Heart left ventricle (tissue), 16 donors: ENCODE data around the gene STARD3. TPM values are rescaled to one million over a fixed set of nuclear protein-coding genes. Genes with fewer than 3 reads are reported as not detected.
A peak's percentile ranks its signal among the peaks of the same experiment; 100 is the strongest.

Experiments used
- ATAC-seq, 4 donors: fragments of 200-7000 bp; cut with Tn5 transposase; one replicate each; pipeline ENCODE4 v1.9.1; 2020 to 2022; ENCODE audit warnings: moderate library complexity in 4 of 4, mild to moderate bottlenecking in 3 of 4, moderate number of reproducible peaks in 1 of 4
- DNase-seq, 5 donors: peaks; one replicate each; pipeline ENCODE4 v3.0.0-alpha.2; 2020
- H3K27ac ChIP-seq, 12 donors: fragments of 200-600 bp; sonication (generic) in 4 of 12; one replicate each; pipeline versions ENCODE4 v1.5.0 to v1.8.0; 2016 to 2022; ENCODE audit warnings: mild to moderate bottlenecking in 2 of 12
- H3K27me3 ChIP-seq, 9 donors: fragments of 200-600 bp; sonication (generic) in 2 of 9; one replicate each; pipeline versions ENCODE4 v1.5.1 to v1.8.0; 2016 to 2022; ENCODE audit warnings: mild to moderate bottlenecking in 3 of 9
- H3K36me3 ChIP-seq, 9 donors: fragments of 200-600 bp; sonication (generic) in 2 of 9; one replicate each; pipeline versions ENCODE4 v1.5.0 to v1.8.0; 2018 to 2022; ENCODE audit warnings: mild to moderate bottlenecking in 2 of 9
- H3K4me1 ChIP-seq, 12 donors: fragments of 200-600 bp; sonication (generic) in 4 of 12; one replicate each; pipeline versions ENCODE4 v1.5.0 to v1.8.0; 2016 to 2022; ENCODE audit warnings: mild to moderate bottlenecking in 3 of 12
- H3K4me3 ChIP-seq, 12 donors: fragments of 200-600 bp; sonication (generic) in 4 of 12; one replicate each; pipeline versions ENCODE4 v1.5.0 to v1.8.0; 2017 to 2022; ENCODE audit warnings: mild to moderate bottlenecking in 9 of 12, moderate library complexity in 4 of 12
- H3K9me3 ChIP-seq, 12 donors: fragments of 200-600 bp; sonication (generic) in 4 of 12; one replicate each; pipeline versions ENCODE4 v1.5.0 to v1.8.0; 2016 to 2022; ENCODE audit warnings: mild to moderate bottlenecking in 1 of 12
- CTCF ChIP-seq, 12 donors: fragments of 200-600 bp; sonication (generic) in 4 of 12; IDR thresholded peaks; one replicate each; pipeline versions ENCODE4 v1.5.0 to v1.8.0; 2018 to 2022; ENCODE audit warnings: antibody characterized with exemption in 12 of 12, mild to moderate bottlenecking in 5 of 12
- POLR2A ChIP-seq, 2 donors: fragments of 450-650 bp; IDR thresholded peaks; one replicate each; pipeline ENCODE4 v1.6.1; 2017; ENCODE audit warnings: antibody characterized with exemption in 2 of 2, mild to moderate bottlenecking in 2 of 2, moderate library complexity in 2 of 2
- WGBS, 4 donors: extraction: QIAGEN DNeasy Blood & Tissue Kit in 2 of 4; methylation state at CpG; one replicate each; pipeline versions ENCODE4 v1.1.5 to v1.1.7; 2013 to 2018; 5-methylcytosine and 5-hydroxymethylcytosine counted together
- intact Hi-C, 10 donors: fragments of 100-400 bp; cut with DNase I; formaldehyde crosslinking; loops; one replicate each; pipeline versions ENCODE4 v1.11.1 to v1.14.2; 2022
- polyA plus RNA-seq, 2 donors: library from polyadenylated mRNA; stranded (reverse); fragments of 200-250 nt; gene quantifications; one replicate each; pipeline ENCODE4 v1.2.3, GENCODE V29; 2013
- total RNA-seq, 9 donors: library from RNA; depleted of rRNA in 2 of 9; stranded (reverse); fragments of >200 nt in 2 of 9; fragmentation: NEBNext Ultra II Directional in 3 of 9; extraction: Animal tissue kit (Norgen Biotek cat#: 25700) in 3 of 9; gene quantifications; one replicate each; pipeline versions ENCODE4 v1.1.0 to v1.2.4, GENCODE V29; 2016 to 2023
- donor health status: ischemic (EF 13 %, LVEDD 7.1; RV severe dilation, severe dysfunction).
- donor health status: healthy with polysubstance abuse.
- donor health status: DM: no; HTN: yes; CAD: no.
- donor health status: DM: no; HTN: no; CAD: no.
- donor health status: ischemic (EF 25% LVEDD 6.9; RV normal size, moderate dysfunction).
- donor health status: ischemic (EF 25% LVEDD 5.7; RV mildly dilated, moderate dysfunction).
- donor health status: healthy.
- donor health status: DM: yes; HTN: yes; CAD: no.
- donor health status: ischemic (EF 35%, LVEDD 5.7; RV mildly dilated, moderate dysfunction).
- donor health status: nonischemic (EF 11% LVEDD 7.7; RV severe dilation, severe dysfunction).
- donor health status: DM: yes; HTN: yes; CAD: no.
- donor health status: PGD.
- donor health status: ischemic (EF 29% LVEDD 5.4; RV normal size, mild dysfunction).
- donor health status: nonischemic (EF 23%, LVEDD 6.1; RV moderate dilation, normal function).

Gene STARD3
- total and polyA plus RNA-seq, 11 donors: 14.1 to 57.2 (median 24.2) TPM

DNA sequence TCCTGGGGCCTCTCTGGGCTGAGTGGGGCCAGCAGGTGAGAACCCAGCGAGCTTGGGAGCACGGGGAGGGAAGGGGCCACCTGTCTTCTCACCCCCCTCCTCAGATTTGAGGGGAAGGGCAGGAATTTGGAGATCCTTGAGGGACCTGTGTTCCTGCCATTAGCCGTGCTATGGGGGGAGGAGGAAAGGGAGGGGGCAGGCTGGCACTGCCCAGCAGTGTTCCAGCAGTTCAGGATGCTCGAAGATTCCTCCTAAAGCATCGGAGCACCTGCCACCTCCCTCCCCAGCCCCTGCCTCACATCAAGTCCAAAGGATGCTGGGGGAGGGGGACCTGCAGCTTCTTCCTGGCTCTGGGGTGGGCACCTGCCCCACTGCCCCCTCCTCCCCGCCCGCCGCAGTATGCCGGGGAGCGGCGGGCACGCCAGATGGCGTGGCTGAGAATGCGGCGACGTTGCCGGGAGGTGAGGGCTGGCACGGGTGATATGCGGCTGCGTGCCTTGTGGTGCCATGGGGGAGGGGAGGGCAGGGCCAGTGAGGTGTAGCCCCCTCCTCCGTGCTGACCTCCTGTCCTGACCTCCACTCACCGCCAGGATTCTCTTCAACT is 24.6 kb upstream of the STARD3 start:
- Histone ChIP-seq H3K9me3 (no peaks in the 10 kb centered on the region), H3K27ac (no peak overlapping the region), H3K27me3 (peaks cover 15 to 70% (median 26%) of the 10 kb centered on the region in 9 donors), H3K36me3 (no peaks in the 10 kb centered on the region), H3K4me3 (no peak overlapping the region), H3K4me1 (peaks cover 0 to 13% (median 3%) of the 10 kb centered on the region in 12 donors)
- ATAC-seq (no peak), DNase-seq (peak in 1 of 5 donors; percentile 8)
- TF ChIP-seq CTCF (IDR thresholded peaks at IDR 0.05) (no peak), POLR2A (IDR thresholded peaks at IDR 0.05) (no peak)
- intact Hi-C loops: no loop called here
- WGBS, 4 donors: 39 to 75% (median 72%) methylated on average over 5 to 22 of the region's 22 CpGs

- Histone ChIP-seq H3K4me3 (no peak overlapping the region), H3K27ac (no peak overlapping the region), H3K4me1 (peaks cover 0 to 13% (median 4%) of the 10 kb centered on the region in 12 donors), H3K9me3 (no peaks in the 10 kb centered on the region), H3K36me3 (no peaks in the 10 kb centered on the region), H3K27me3 (peaks cover 9 to 64% (median 19%) of the 10 kb centered on the region in 9 donors)
- 63 to 74% (median 71%) methylated on average over 7 of the region's 7 CpGs for WGBS, 4 donors
- ATAC-seq (no peak), DNase-seq (peak in 1 of 5 donors; percentile 1)
- intact Hi-C loops: no loop called here
- TF ChIP-seq POLR2A (IDR thresholded peaks at IDR 0.05): no peak
Observed at GRCh38 chr17:39612935-39613464, 23.9 kb upstream of the STARD3 start.

GRCh38 chr17:39614545-39615157 is 22.3 kb upstream of the STARD3 start:
- H3K9me3 ChIP-seq: no peaks in the 10 kb centered on the region
- H3K36me3 ChIP-seq: no peaks in the 10 kb centered on the region
- intact Hi-C loops: loop anchor here in 1 of 10 donors (5.0 kb wide), 1 partner anchor 42 kb away; no protein-coding TSS in a partner anchor
- WGBS, 4 donors: 87 to 93% (median 87%) methylated on average over 3 of the region's 3 CpGs
- DNase-seq (no peak), ATAC-seq (no peak)
- peaks cover 0 to 48% (median 4%) of the 10 kb centered on the region in 9 donors for H3K27me3 ChIP-seq
- no peak overlapping the region for H3K27ac ChIP-seq
- no peak overlapping the region for H3K4me3 ChIP-seq
- no peak for TF ChIP-seq CTCF (IDR thresholded peaks at IDR 0.05)
- TF ChIP-seq POLR2A (IDR thresholded peaks at IDR 0.05): no peak
- H3K4me1 ChIP-seq: peaks cover 0 to 18% (median 5%) of the 10 kb centered on the region in 12 donors

DNA sequence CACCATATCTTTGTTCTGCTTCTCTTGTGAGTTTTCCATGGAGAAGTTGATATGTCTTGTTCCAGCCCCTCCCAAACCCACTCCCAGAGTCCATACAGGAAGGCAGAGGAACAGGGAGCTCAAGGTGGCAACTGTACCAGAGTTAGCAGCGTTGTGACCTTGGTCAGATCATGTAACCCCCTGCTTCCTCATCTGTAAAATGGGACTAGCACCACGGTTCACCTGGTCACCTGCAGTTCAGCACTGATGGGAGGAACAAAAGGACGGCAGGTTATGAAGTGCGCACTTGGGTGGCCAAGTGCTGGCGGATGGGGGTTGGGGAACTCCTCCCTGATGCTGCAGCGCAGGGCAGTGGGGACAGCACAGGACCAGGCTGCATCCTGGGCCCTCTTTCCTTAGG is 21.5 kb upstream of the STARD3 start:
- Histone ChIP-seq H3K36me3 (no peaks in the 10 kb centered on the region), H3K27ac (no peak overlapping the region), H3K9me3 (no peaks in the 10 kb centered on the region), H3K4me1 (peaks cover 0 to 18% (median 5%) of the 10 kb centered on the region in 12 donors), H3K4me3 (no peak overlapping the region), H3K27me3 (peaks cover 0 to 45% (median 4%) of the 10 kb centered on the region in 9 donors)
- WGBS, 4 donors: 50 to 68% (median 58%) methylated on average over 5 to 6 of the region's 6 CpGs
- intact Hi-C loops: loop anchor here in 1 of 10 donors (5.0 kb wide), 1 partner anchor 43 kb away; no protein-coding TSS in a partner anchor
- TF ChIP-seq CTCF (IDR thresholded peaks at IDR 0.05): no peak
- no peak for TF ChIP-seq POLR2A (IDR thresholded peaks at IDR 0.05)
- ATAC-seq: no peak
- no peak for DNase-seq
